ENCODE data around the gene APOL2.

GRCh38 chr22:36258701-36259614, 19.6 kb upstream of the APOL2 start:
- TF ChIP-seq CTCF (IDR thresholded peaks at IDR 0.05; ENCODE audit: insufficient read depth, low read depth, low read length) (no peak), EZH2 (IDR thresholded peaks at IDR 0.05; ENCODE audit: insufficient read depth, low read length) (no peak)

All from astrocyte (in vitro differentiated cells and primary cell).